ENCODE data around the gene ZNF684.

The ZNF684 gene

GRCh38 chr1:40575336-40575735 lies 43.9 kb downstream of the ZNF684 start:
- DNase-seq = no peak

- no peak for DNase-seq
Measured at GRCh38 chr1:40582116-40582515, 50.7 kb downstream of the ZNF684 start.

- DNase-seq = no peak
Measured at GRCh38 chr1:40583980-40584379, 52.5 kb downstream of the ZNF684 start.

- DNase-seq = no peak
Measured at GRCh38 chr1:40588586-40588985, 57.1 kb downstream of the ZNF684 start.

GRCh38 chr1:40592107-40592803 lies 60.8 kb downstream of the ZNF684 start:
- peak in 2 of 3 experiments; percentile 18 to 64 for DNase-seq

GRCh38 chr1:40593449-40594186 lies 62.2 kb downstream of the ZNF684 start:
- no peak for DNase-seq

GRCh38 chr1:40594187-40594531 lies 62.7 kb downstream of the ZNF684 start:
- DNase-seq = peak in 1 of 3 experiments; percentile 39

GRCh38 chr1:40595623-40596022 lies 64.2 kb downstream of the ZNF684 start:
- no peak for DNase-seq
